Smooth muscle cell of the brain vasculature (primary cell): ENCODE results near the gene TBX20.
"Not testable (repeated sequence)": the region's sequence is repeated elsewhere in the genome, so short reads cannot be mapped to it uniquely, and the experiment has no call there.

Source experiments
- DNase-seq: peaks from one replicate; pipeline ENCODE4 v3.0.0-alpha.2; 2012; ENCODE audit warnings: low read depth, low spot score

The TBX20 gene

GRCh38 chr7:35255443-35256255, 1.7 kb upstream of the TBX20 start:
- DNase-seq, result no peak

- DNase-seq, result no peak
Observed at GRCh38 chr7:35254496-35255442, 869 bp upstream of the TBX20 start.

- DNase-seq, result no peak
Observed at GRCh38 chr7:35253460-35253709, 515 bp downstream of the TBX20 start.

- no peak for DNase-seq
Observed at GRCh38 chr7:35252612-35253459, 1.1 kb downstream of the TBX20 start.

- no peak for DNase-seq
Observed at GRCh38 chr7:35251606-35252310, 2.1 kb downstream of the TBX20 start.

GRCh38 chr7:35250941-35251340, 3.0 kb downstream of the TBX20 start:
- no peak for DNase-seq

GRCh38 chr7:35250452-35250851, 3.4 kb downstream of the TBX20 start:
- no peak for DNase-seq

GRCh38 chr7:35249537-35249907, 4.4 kb downstream of the TBX20 start:
- DNase-seq, result no peak

- DNase-seq, result no peak
Observed at GRCh38 chr7:35248576-35249536, 5.0 kb downstream of the TBX20 start.

GRCh38 chr7:35246819-35247218, 7.1 kb downstream of the TBX20 start:
- no peak for DNase-seq

GRCh38 chr7:35241884-35242283, 12.0 kb downstream of the TBX20 start:
- no peak for DNase-seq

- DNase-seq, result no peak
Observed at GRCh38 chr7:35241436-35241835, 12.5 kb downstream of the TBX20 start.

GRCh38 chr7:35241008-35241407, 12.9 kb downstream of the TBX20 start:
- DNase-seq, result not testable (repeated sequence)

- DNase-seq, result not testable (repeated sequence)
Observed at GRCh38 chr7:35238456-35238855, 15.4 kb downstream of the TBX20 start.

- no peak for DNase-seq
Observed at GRCh38 chr7:35232994-35233393, 20.9 kb downstream of the TBX20 start.

- not testable (repeated sequence) for DNase-seq
Observed at GRCh38 chr7:35231221-35231620, 22.7 kb downstream of the TBX20 start.

- not testable (repeated sequence) for DNase-seq
Observed at GRCh38 chr7:35229116-35229780, 24.7 kb downstream of the TBX20 start.

GRCh38 chr7:35228496-35229051, 25.3 kb downstream of the TBX20 start:
- DNase-seq, result not testable (repeated sequence)

- not testable (repeated sequence) for DNase-seq
Observed at GRCh38 chr7:35227438-35227837, 26.5 kb downstream of the TBX20 start.
